Stimulated activated CD4-positive, alpha-beta T cell treated with anti-CD3 and anti-CD28 coated beads, Interleukin-1b, Interleukin-23, amount 100 ng/mL, for 48 hours (primary cell): Measurements from ENCODE around the gene TMEM81.

Experiments
- DNase-seq: peaks from one replicate; pipeline ENCODE4 v3.0.0-alpha.2; 2020

TMEM81 gene

GRCh38 chr1:205057808-205058575 is 26.3 kb downstream of the TMEM81 start:
- no peak for DNase-seq

- no peak for DNase-seq
Observed at GRCh38 chr1:205056956-205057568, 27.2 kb downstream of the TMEM81 start.

GRCh38 chr1:205056188-205056611 is 28.1 kb downstream of the TMEM81 start:
- DNase-seq, result no peak

GRCh38 chr1:205054013-205054412 is 30.2 kb downstream of the TMEM81 start:
- no peak for DNase-seq

GRCh38 chr1:205053296-205053695 is 31.0 kb downstream of the TMEM81 start:
- no peak for DNase-seq

- DNase-seq, result no peak
Observed at GRCh38 chr1:205052690-205053089, 31.6 kb downstream of the TMEM81 start.

GRCh38 chr1:205049479-205049878 is 34.8 kb downstream of the TMEM81 start:
- no peak for DNase-seq

- no peak for DNase-seq
Observed at GRCh38 chr1:205048382-205048781, 35.9 kb downstream of the TMEM81 start.

GRCh38 chr1:205047764-205048231 is 36.5 kb downstream of the TMEM81 start:
- no peak for DNase-seq

- DNase-seq, result no peak
Observed at GRCh38 chr1:205046870-205047269, 37.4 kb downstream of the TMEM81 start.

- DNase-seq, result no peak
Observed at GRCh38 chr1:205045146-205045545, 39.1 kb downstream of the TMEM81 start.

GRCh38 chr1:205044741-205045140 is 39.5 kb downstream of the TMEM81 start:
- DNase-seq, result no peak

- DNase-seq, result no peak
Observed at GRCh38 chr1:205043866-205044265, 40.4 kb downstream of the TMEM81 start.

- no peak for DNase-seq
Observed at GRCh38 chr1:205042911-205043806, 41.1 kb downstream of the TMEM81 start, which contains the start of gene CNTN2. Gene CNTN2 (plus strand): TSS chr1:205043212. CDS start chr1:205053186, 9,974 bp downstream.

- DNase-seq, result no peak
Observed at GRCh38 chr1:205041998-205042910, 42.0 kb downstream of the TMEM81 start.

- no peak for DNase-seq
Observed at GRCh38 chr1:205041001-205041715, 43.1 kb downstream of the TMEM81 start.

- DNase-seq, result no peak
Observed at GRCh38 chr1:205038132-205038786, 46.0 kb downstream of the TMEM81 start.

- no peak for DNase-seq
Observed at GRCh38 chr1:205037539-205037938, 46.7 kb downstream of the TMEM81 start.
